NCI-H345 treated with DMSO at 0.1 percent for 48 hours (cell line): ENCODE data around the gene DKKL1.

Experiments used
- DNase-seq: peaks from one replicate; lab custom pipeline; 2025; ENCODE audit not compliant: unreplicated experiment; lab: John Stamatoyannopoulos, UW

DKKL1 gene

DNA sequence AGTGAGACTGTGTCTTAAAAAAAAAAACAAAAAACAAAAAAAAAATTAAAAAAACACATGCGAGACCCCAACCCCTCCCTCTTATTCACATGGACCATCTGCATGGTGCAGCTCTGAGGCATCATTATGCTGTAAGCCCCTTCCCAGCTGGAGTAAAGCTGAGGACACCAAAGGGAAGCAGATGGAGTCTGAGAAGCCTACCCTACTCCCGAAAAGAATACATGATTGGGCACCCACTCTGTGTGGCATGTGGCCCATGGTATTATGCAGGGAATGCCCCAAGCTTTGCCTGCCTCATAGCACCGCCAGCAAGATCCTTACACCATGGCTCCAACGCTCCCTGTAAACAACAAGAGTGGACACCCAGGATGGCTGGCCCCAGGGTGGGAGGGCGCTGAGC, 54.8 kb downstream of the DKKL1 start:
- no peak for DNase-seq

DNA sequence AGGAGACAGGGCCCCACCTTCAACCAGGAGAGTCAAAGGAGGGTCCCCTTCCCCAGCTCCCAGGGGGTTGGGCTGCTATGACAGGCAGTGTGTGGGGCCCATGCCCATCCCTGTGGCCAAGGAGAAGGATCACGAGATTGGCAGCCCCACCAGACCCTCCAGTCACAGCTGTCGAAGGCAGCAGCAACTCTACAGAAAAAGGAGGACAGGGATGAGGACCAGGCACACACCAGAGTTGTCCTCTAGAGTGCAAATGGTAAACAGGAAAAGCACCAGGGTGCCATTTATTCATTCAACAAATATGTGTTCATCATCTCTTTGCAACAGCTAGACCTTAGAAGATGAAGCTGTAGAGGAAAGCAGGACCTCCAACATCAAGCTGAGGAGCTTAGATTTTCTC, 55.5 kb downstream of the DKKL1 start:
- DNase-seq, result no peak

- DNase-seq, result no peak
Measured at GRCh38 chr19:49420227-49420626, 56.5 kb downstream of the DKKL1 start.

DNA sequence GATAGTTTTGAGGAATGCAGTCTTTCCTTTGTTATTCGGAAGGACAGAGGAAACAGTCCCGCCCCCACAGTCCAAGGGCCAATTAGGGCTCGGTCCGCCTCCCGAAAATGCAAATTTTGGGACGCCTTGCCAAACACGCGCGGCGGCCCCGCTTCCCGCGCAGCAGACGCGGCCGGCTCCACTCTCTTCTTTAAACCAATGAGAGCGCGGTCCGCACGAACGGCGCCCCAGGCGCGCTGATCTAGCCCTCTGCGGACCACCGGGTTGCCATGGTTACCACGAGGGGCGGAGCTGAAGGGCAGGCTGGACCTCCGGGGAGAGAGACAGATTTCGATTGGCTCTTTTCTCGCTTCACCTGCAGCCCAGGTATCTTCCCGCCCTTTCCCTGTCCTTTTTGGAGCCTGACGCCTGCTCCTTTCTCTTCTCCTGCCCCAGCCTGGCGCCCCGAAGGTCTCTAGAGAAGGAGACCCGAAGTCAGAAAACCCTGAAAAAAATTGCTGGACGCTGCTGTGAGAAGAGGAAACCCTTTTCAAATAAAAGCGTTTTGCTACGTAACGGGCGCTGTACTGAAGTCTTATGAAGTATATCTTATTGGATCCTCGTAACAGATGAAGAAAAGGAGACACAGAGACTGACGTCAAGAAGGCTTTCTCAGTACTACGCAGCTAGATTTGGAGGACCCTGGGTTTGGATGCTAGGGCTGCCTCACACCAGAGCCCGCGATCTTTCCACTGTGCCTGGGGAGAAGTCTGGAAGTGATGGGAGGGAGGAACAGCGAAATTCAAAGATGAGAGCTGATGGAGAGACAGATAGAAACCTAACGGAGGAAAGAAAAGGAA, 57.6 kb downstream of the DKKL1 start:
- DNase-seq, result peak; percentile 55

DNA sequence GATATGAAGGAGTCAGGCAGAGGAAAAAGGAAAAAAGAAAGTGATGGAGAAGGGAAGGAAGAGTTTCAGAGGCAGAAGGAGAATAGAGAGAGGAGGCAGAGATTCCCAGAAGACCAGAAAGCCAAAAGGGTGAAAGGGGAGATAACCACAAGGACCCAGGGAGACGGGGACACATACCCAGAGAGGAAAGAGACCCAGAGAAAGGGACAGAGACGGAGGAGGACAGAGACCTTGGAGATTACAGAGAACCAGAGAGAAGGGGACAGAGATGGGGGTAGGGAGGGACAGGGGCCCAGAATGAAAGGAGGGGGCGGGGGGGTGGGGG, 58.2 kb downstream of the DKKL1 start:
- DNase-seq, result no peak

GRCh38 chr19:49422407-49423070, 58.9 kb downstream of the DKKL1 start:
- peak; percentile 37 for DNase-seq

DNA sequence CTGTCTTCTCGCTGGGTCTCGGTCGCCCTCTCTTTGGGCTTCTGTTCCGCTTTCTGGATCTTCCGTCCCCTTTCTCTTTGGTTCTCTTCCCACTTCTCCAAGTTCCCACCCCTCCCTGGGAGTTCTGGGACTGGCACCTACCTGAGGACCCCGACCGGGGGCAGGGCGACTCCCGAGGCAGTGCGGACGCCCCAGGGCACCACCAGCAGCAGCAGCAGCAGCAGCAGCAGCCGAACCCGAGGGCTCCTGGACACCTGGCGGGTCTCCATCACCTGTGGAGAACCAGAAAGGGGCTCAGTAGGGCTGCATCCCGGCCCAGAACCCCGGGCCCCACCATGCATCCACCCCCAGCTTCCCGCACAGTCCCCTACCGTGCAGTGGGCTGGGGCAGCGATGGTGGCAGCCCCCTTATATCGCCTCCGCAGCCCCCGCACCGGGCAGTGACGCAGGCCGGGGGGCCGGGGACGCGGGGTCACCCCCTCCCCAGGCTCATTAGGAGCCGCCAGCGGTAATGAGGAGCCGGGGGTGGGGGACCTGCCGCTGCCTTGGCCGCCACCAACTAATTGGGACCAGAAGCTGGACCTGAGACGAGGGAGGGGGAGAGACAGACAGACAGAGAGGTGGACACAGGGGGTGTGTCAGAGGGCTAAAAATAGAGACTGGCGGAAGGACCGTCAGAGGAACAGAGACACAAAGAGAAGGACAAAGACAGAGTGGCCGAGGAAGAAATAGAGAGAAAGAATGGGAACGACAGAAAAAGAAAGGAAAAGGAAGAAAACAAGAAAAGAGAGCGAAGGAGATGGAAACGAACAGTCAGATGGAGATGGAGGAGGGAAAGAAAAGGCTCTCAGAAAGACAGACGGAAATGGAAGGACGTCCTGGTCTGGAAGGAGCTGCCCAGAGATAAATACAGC, 59.7 kb downstream of the DKKL1 start, which contains the start of gene PTH2:
Gene PTH2, minus strand, starts transcription at position 371 of the 914 bp plus-strand sequence. Its CDS starts 102 bp downstream, at position 269.
- DNase-seq, result no peak

GRCh38 chr19:49423985-49424303, 60.3 kb downstream of the DKKL1 start:
- DNase-seq, result no peak
